ENCODE data around the gene ZNF91.

GRCh38 chr19:23409392-23410048, 14.2 kb upstream of the ZNF91 start:
- TF ChIP-seq REST (IDR thresholded peaks at IDR 0.05; ENCODE audit: insufficient read depth in 1 of 2, low read depth in 2 of 2, low read length in 2 of 2), result no peak
- TF ChIP-seq SIN3A (IDR thresholded peaks at IDR 0.05; ENCODE audit: borderline replicate concordance, insufficient read depth, low read length), result no peak
- no peak for TF ChIP-seq POLR2AphosphoS5 (IDR thresholded peaks at IDR 0.05; ENCODE audit: low read depth, low read length)
- no peak for TF ChIP-seq TAF1 (IDR thresholded peaks at IDR 0.05; ENCODE audit: borderline replicate concordance, insufficient read depth, low read length)

Data from PFSK-1 (cell line).